GM21737 (cell line): ENCODE measurements around the gene LCN15.
"Not testable (repeated sequence)": the region's sequence is repeated elsewhere in the genome, so short reads cannot be mapped to it uniquely, and the experiment has no call there.

Source experiments
- ATAC-seq: cut with Tn5 transposase; IDR thresholded peaks from one replicate; pipeline ENCODE4 v1.9.1; 2021; ENCODE audit warnings: mild to moderate bottlenecking, moderate library complexity; ENCODE audit not compliant: unreplicated experiment

Gene LCN15

GRCh38 chr9:136756134-136756438 is 8.2 kb downstream of the LCN15 start:
- ATAC-seq: no peak

GRCh38 chr9:136755302-136756133 is 8.8 kb downstream of the LCN15 start:
- not testable (repeated sequence) for ATAC-seq

GRCh38 chr9:136754626-136755301 is 9.6 kb downstream of the LCN15 start:
- no peak for ATAC-seq

- no peak for ATAC-seq
These were observed 10.2 kb downstream of the LCN15 start for GRCh38 chr9:136754059-136754572.

GRCh38 chr9:136753371-136754058 is 10.8 kb downstream of the LCN15 start:
- no peak for ATAC-seq

GRCh38 chr9:136751814-136752213 is 12.5 kb downstream of the LCN15 start:
- no peak for ATAC-seq

- no peak for ATAC-seq
These were observed 13.1 kb downstream of the LCN15 start for GRCh38 chr9:136751244-136751643.

GRCh38 chr9:136750526-136750925 is 13.8 kb downstream of the LCN15 start:
- no peak for ATAC-seq

- no peak for ATAC-seq
These were observed 15.4 kb downstream of the LCN15 start for GRCh38 chr9:136748666-136749611.

- ATAC-seq: no peak
These were observed 16.1 kb downstream of the LCN15 start, which contains the start of gene LCN6 for GRCh38 chr9:136748201-136748600. TSS of gene LCN6 (minus strand) at chr9:136748525. CDS start at chr9:136748483, 42 bp downstream.

- no peak for ATAC-seq
These were observed 16.9 kb downstream of the LCN15 start for GRCh38 chr9:136747161-136748060.

GRCh38 chr9:136746621-136747020 is 17.7 kb downstream of the LCN15 start:
- ATAC-seq: no peak

- no peak for ATAC-seq
These were observed 18.2 kb downstream of the LCN15 start for GRCh38 chr9:136746155-136746490.

- ATAC-seq: no peak
These were observed 18.7 kb downstream of the LCN15 start for GRCh38 chr9:136745389-136746154.

- ATAC-seq: no peak
These were observed 19.5 kb downstream of the LCN15 start for GRCh38 chr9:136744773-136745172.

- ATAC-seq: no peak
These were observed 20.6 kb downstream of the LCN15 start for GRCh38 chr9:136743639-136744211.

GRCh38 chr9:136742591-136743391 is 21.5 kb downstream of the LCN15 start, which contains the start of gene LCN10:
TSS of gene LCN10 (minus strand) at chr9:136742940. CDS start at chr9:136742903, 37 bp downstream.
- ATAC-seq: no peak
